Activated CD8-positive, alpha-beta memory T cell treated with anti-CD3 and anti-CD28 coated beads, Interleukin-2, amount 50 U/mL, for 1 hour (primary cell): ENCODE measurements around the gene RIT2.

Experiments used
- DNase-seq: peaks from one replicate; pipeline ENCODE4 v3.0.0-alpha.2; 2020; ENCODE audit errors: extremely low read depth

RIT2 gene

DNA sequence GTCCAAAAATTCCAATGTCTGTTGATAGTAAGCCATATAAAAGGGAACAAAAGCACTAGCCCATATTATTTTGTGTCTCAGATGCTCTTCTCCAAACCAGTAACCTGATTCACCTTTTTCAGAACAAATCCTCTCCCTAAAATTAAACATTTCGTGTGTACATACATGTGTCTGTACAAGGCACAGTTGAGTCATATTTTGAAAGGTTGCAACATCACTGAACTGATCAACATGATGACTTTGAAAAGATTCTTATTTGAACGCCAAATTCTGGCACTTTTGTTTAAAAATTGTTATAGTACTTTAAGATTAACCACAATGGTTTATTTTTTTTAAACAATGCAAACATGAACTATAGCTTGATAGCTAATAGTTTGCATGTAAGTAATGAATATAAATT lies 102.5 kb downstream of the RIT2 start:
- DNase-seq: no peak

DNA sequence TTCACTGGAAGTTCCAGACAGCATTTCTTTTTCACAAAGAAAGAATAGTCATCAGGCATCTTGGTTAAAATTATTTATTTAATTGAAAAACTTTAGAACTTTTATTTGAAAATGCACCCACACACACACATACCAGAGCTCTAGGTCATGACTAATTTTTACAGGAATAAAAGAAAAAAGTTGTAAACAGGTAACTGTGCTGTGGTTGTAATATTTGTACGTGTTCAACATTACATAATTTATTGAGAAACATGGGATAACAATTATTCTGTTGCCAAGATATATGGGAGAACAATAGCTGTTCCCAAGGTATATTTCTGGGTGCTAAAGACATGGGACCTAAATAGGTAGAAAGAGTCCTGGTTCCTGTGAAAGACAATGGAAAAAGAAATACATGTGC lies 104.9 kb downstream of the RIT2 start:
- no peak for DNase-seq

DNA sequence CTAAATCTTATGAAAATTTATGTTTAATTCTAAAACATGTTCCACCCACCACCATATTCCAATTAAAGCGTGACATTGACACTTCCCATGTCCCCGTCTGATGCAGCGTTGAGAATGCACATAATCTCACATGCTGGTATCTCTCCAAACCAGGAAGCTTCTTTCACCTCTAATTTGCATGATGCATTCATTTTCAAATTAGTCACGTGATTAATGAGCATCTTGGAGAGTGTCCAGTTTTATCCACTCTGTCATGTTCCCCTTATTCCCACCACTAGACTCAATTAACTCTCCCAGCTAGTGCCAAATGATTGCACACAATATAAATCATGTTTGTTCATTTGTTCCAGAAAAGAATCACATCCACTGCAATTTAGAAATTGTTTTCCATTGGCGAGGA lies 105.8 kb downstream of the RIT2 start:
- DNase-seq: no peak

DNA sequence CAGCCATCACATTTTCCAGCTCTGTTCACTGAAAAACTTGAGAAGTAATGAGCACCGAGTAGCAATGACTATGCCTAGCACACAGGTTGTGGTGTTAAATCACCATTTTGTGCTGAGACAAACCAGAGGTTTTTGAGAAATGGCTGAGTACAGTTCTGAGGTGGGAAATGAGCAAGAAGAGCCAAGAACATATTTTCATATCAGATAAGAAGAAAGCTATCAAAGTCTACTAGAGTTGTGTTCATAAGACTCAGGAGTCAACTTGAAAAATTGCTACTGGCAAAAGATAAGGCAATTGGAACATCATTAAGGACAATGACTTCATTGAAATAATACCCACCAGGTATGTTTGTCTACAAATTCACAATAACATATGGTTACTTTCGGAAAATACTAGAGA lies 108.1 kb downstream of the RIT2 start:
- no peak for DNase-seq

DNA sequence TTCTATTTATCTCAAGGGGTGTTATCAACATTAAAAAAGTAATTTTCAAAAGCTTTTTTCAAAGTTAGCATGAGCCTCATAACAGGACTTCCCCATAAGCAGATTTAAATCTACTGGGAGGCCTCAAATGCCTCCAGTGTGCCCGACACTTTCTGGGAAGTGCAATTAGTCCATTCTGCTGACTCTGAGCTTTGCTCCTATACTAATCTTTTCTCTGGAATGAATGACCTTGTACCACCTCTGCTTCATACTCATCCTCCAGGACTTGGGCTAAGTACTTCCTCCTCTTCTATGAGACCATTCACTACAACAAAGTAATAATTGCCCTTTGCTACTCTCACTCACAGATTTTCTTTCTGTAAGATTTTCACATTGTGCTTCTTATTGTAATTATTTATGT lies 111.1 kb downstream of the RIT2 start:
- DNase-seq: no peak

DNA sequence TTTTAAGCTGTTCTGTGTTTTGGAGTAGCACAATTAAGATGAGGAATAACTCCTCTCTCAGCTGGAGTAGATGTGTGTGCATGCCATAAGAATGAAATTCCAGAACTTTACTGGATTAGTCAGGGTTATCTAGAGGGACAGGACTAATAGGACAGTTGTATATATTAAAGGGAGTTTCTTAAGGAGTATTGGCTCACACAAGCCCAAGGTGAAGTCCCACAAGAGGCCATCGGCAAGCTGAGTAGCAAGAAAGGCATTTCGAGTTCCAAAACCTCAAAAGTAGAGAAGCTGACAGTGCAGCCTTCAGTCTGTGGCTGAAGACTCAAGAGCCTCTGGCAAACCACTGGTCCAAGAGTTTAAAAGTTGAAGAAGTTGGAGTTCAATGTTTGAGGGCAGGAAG lies 113.7 kb downstream of the RIT2 start:
- no peak for DNase-seq

DNA sequence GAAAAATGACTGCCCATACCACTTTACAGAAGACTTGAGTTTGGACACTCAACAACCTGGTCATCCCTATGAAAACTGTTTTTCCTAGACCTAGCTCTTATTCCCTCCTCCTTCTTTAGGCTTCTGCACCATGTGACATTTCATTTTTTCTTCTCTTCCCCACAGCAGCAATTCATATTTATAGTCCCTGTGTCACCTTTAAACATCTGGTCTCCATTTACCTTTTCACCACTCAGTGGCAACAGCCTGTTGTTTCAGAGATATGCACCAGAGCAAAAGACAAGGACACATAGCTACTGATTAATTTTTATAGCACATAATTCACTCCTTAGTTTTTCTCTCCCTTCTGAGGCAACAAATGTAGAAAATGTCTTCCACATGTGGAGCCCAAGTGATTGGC lies 118.7 kb downstream of the RIT2 start:
- DNase-seq: no peak

DNA sequence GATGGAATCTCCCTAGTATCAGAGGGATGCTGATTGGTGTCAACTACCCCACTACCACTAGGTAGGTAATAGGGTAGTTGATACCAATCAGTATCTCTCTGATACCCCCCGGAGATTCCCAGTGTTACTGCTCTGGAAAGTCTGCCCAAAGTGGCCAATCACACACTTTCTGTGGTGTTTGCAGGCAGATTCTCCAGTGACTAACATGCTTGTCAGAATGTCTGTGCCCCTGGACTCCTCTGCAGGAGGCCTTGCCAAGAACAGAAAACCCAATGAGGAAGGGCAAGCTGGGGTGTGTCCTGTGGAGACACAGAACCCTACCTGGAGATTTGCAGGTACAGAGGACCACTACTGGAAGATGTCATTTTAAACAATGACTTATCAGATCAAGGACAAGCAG lies 135.1 kb downstream of the RIT2 start:
- no peak for DNase-seq

DNA sequence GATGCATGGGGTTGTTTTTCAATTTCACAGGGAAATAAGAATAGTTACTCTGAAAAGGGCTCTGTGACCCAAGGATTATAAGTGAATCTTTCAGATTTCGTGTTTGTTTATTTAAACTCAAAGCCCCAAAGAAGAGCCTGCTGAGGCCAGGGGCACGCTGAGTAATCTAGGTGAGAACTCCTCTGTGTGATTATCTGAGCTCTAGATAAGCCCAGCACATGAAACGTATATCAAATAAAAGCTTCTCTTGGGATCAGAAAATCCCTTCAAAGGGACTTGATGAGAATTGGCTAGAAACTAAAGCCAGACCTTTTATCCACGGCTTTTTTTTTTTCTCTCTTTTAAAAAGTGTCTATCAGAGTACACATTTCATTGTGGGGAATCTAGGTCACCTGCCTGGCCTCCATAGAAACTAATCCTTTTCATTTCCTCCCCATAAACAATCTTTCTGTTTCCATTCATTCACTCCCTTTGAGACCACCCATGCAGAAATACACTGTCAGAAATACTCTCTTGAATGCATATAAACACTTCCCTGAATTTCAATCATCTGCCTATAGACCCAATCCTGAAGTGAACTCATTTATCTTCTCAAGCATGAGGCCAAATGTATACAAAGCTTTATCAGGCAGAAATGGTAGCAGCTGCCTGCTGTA lies 137.4 kb downstream of the RIT2 start:
- no peak for DNase-seq

DNA sequence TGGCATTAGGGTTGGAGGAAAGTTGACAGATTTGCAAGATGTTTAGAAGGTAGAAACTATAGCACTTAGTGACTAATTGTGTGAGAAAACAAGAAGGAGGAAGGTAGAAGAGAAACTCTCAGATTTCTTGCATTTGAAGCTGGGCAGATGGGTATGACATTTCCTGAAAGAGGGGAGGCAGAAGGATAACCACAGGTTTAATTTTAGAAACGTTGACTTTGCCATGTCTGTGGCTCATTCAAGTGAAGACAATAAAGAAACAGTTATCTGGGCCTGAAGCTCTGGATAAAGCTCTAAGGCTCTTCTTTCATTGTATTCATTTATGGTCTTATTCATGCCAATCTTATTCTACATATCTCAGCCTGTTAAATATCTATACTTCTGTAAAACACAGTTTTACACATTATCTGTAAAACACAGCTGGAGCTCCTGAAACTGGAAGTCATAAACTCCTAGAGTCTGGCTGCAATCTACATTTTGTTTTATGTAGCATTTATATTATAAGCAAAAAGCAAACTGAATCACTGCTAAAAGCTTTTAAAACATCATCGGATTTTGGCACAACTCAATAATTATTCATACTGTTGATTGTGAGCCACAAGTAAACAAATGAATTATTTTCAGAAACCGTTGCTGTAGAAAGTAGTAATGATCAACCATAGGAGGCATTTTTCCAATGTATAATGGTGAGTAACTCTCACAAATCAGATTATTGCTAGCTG lies 138.5 kb downstream of the RIT2 start:
- no peak for DNase-seq

DNA sequence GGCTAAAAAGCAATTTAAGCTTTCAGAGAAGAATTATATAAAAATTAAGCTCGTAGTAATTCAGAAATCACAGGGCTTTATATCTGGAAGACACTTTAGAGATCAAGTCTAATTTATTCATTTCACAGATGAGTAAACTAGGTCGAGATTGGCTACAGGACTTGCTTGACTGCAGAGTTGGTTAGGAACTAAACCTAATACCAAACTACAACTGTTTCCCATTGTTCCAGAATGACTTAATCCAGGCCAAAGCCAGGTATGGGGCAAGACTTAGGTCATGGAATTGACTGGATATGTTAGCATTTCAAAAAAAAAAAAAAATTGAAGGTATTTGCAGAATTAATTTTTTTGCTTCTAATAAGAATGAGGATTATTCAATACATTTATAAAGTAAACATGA lies 146.1 kb downstream of the RIT2 start:
- no peak for DNase-seq

DNA sequence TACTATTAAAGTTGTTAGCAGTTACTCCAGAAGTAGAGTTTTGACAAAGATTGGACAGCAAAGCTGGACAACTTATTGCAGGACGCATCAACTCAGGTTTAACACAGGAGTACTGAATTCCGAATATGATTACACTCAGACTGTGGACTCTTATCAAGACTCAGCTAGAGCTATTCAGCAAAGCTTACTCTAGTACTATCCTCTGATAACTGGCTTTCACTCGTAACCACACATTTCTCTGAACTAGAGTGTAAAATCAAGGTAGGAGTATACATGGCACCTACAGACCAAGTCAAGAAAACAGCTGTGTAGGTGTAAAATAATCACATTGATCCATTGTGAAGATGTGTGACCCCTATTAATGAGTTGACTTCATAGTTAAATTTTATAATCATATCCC lies 154.2 kb downstream of the RIT2 start:
- no peak for DNase-seq

DNA sequence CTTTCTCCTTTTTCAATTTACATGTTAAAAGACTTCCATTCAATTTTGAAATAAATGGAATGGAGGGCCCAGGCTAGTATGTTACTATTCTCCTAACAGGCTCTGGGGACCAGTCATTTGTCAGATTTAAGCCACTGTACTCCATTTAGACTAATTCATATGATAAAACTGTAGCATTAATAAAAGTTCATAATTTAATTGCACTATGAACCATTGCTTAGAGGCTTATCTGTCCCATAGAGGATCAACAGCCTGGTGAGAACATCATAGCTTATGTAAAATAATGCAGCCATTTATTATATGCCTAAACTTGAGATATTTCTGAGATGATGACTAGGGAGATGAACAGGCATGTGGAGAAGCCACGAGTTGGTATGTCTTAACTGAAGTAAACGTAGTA lies 156.0 kb downstream of the RIT2 start:
- no peak for DNase-seq

DNA sequence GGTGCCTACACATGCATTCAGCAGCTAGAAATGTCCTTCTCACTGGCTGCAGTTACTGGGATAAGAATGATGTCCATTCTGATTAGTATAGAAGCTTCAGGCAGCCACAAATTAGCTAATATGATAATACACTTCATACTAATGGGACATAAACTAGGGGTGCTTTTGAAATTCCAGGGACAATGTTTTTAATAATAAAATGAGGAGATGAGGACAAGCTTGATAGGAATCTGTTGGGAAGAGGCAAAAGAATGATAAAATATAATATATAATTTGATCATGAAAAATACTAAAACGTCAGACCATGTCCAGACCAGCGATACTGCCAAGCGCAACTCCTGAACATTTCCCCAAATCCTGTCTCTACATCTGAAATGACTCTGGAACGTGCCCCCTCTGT lies 157.1 kb downstream of the RIT2 start:
- no peak for DNase-seq

DNA sequence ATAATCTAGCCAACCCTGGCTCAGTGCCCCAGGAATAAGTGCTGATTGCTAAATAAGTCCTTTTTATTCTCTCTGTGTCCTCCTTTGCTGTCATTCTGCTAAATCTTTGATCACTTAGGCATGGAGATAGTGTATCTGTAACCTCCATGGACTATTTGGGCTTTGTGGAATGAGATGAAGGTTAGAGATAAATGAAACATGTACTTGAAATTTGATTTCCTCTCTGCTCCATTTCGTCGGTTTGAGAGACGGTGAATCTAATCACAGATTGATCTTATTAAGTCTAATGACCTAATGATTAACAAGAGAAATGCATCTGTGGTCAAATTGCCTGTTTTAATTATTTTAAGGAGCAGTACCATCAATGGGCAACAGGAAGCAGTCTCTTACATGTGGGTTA lies 159.2 kb downstream of the RIT2 start:
- no peak for DNase-seq

DNA sequence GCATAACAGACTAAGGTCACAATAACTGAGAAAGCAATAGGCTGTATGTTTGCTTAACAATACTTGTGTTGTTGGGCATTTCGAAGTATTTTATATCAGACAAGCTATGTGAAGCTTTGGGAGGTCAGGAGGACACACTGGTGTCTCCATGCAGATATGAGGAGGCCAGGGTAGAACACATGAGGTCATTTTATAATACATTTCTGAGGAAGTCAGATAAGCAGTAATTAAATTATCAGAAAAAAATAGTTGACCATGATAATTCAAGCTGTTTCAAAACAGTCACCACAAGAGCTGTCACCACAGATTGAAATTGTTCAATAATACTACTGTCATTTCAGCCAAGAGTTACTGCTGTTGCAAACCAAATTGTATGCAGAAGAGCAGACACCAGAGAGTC lies 160.6 kb downstream of the RIT2 start:
- no peak for DNase-seq

DNA sequence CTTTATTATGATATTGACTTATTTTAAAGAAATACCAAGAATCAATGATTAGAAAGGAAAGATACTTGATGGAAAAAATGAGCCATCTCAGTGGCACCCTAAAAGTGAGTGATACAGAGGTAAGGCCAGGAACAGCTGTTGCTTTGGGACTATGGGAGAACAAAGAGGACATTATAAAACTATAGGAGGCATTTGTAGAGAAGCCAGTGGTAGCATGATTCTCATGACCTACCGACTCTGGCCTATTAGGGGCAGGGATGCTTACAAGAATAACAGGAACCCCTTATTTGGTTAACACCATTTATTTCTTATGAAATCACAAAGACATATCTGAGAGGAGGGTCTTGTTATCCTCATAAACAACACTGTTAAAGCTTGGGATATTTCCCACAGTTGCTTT lies 162.2 kb downstream of the RIT2 start:
- DNase-seq: no peak

DNA sequence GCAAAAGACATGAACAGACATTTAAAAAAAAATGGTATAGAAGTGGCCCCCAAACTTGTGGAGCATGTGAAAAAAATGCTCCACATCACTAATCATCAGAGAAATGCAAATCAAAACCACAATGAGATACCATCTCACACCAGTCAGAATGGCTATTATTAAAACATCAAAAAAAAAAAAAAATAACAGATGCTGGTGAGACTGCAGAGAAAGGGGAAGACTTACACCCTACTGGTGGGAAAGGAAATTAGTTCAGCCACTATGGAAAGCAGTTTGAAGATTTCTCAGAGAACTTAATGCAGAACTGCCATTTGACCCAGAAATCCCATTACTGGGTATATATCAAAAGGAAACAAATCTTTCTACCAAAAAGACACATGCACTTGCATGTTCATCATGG lies 164.8 kb downstream of the RIT2 start:
- DNase-seq: no peak

DNA sequence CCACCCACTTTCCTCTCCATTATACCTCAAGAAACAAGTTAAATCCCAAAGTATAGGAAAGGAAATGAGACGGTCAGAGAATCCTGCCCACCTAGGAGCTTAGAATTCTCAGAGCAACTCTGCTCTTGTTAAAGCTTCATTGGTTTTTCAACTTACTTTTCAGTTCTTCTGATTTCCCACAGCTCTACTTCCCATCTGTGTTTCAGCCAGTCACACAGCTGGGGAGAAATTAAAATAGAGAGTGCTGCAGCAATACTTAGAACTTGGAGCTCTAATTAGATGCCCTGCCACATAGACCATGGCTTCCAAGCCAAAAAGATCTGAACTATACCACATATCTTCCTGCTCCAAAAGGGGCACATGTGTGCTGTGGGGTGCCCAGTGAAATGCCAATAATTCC lies 166.7 kb downstream of the RIT2 start:
- DNase-seq: no peak

DNA sequence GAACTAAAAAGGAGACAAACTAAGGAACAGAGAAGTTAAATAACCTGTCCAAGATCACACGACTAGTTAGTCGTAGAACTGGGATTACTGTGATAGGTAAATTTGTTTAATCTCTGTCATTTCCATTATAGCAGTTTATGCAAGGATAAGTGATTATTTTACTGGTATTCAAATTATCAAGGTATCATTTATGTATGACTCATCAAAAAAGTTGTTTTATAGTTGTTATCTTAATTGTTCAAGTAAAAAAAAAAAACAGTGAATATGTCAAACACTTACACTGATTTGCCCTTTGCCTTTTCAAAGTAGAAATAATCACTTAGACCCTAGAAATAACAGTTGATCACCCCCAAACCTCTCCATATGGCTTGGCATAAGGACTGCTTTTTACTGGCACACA lies 173.6 kb downstream of the RIT2 start:
- DNase-seq: no peak

DNA sequence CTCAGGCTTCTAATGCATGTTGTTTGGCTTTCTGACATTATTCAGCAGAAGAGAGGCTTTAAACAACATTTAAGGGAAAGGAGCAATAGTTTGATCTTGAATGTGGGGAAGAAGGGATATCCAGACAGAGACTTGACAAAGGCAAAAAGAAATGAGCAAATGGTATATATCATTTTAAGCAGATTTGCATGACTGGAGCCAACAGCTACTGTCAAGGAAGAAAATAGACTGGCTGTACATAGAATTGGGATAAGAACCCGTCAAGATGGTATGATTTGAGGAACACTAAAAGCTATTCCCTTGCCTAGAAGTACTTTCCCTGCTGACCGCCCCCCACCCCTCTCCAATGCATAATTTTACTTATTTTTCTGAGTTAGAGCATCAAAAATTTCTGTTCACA lies 174.5 kb downstream of the RIT2 start:
- no peak for DNase-seq

DNA sequence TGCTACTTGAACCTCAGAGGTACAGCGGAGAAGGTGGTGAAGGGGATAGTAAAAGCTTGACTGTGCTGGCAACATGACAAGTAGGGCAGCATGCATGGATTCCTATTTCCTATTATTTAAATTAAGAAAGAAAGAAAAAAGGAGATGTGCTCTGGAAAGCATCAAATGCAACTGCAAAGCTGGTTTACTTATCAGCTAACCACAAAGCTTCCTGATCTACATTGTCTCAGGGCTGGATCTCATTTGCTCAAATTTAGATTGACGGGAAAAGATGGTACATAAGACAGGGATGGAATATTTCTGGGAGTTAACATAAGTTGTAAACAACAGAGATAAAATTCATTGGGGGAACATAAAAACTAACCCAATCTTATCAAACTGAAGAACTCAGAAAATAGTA lies 178.0 kb downstream of the RIT2 start:
- DNase-seq: no peak

DNA sequence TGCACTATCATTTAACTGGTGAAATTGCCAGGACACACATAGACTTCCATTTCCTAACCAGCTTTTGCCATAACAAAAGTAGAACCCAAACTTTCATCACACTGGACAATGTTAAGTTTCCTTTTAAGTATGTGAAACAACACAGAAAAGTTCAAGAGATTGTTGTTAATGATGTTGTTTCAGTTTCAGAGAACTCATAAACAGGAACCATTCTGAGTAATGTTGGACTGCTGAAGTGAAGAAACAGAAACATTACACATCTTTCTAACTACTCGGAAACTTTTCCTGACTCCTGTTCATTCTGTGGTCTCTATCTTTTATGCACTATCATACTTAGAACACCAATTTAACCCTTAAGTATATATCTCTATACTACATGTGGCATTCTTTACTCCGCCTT lies 179.2 kb downstream of the RIT2 start:
- no peak for DNase-seq

DNA sequence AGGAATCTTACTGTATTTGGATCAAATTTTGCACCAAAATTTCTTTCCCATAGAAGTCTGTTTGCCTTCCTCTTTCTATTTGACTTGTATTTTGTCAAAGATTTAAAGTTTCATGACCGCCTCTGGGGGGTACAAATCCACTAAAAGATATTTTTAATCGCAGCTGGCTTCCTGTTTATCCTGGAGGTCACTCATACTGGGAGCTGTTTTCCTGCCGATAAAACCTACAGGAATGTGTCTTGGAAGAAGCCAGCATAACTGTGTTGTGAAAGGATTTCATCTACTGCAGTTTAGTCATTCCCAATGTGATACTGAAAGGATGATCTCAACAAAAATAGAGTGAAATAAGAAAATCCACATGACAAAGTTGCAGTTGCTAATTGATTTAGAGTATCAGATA lies 184.0 kb downstream of the RIT2 start:
- DNase-seq: no peak
